Transverse colon (tissue), 4 donors: ENCODE measurements around the gene PIK3AP1.

Experiments used
- CTCF ChIP-seq, 5 experiments: fragments of 200-600 bp in 3 of 5; fragments of 450-650 bp in 2 of 5; sonication (generic) in 3 of 5; IDR thresholded peaks; 1 replicate in 2 of 5; 2 replicates in 3 of 5; pipeline ENCODE4 v1.5.1; 2016 to 2017; ENCODE audit warnings: antibody characterized with exemption in 5 of 5, inconsistent platforms in 3 of 5, mild to moderate bottlenecking in 2 of 5, moderate library complexity in 1 of 5
- EP300 ChIP-seq: sonication (generic); formaldehyde crosslinking; IDR thresholded peaks from one replicate; pipeline ENCODE4 v1.6.1; 2017; ENCODE audit warnings: antibody characterized with exemption, low read depth
- POLR2A ChIP-seq: fragments of 450-650 bp; IDR thresholded peaks from one replicate; pipeline ENCODE4 v1.6.1; 2016; ENCODE audit warnings: antibody characterized with exemption, mild to moderate bottlenecking, moderate library complexity
- POLR2AphosphoS5 ChIP-seq, 3 donors: sonication (generic); formaldehyde crosslinking; IDR thresholded peaks; one replicate each; pipeline ENCODE4 v1.6.1; 2016; ENCODE audit warnings: antibody characterized with exemption in 3 of 3

- TF ChIP-seq CTCF (IDR thresholded peaks at IDR 0.05) (no peak), EP300 (no peak), POLR2A (no peak), POLR2AphosphoS5 (IDR thresholded peaks at IDR 0.05) (no peak)
These were observed 75.1 kb downstream of the PIK3AP1 start for GRCh38 chr10:96645191-96645721.
